NCI-H82 treated with DMSO at 0.1 percent for 48 hours (cell line): ENCODE measurements around the gene AZU1.
"Not testable (repeated sequence)": the region's sequence is repeated elsewhere in the genome, so short reads cannot be mapped to it uniquely, and the experiment has no call there.

Experiments
- DNase-seq: peaks from one replicate; lab custom pipeline; 2025; ENCODE audit not compliant: unreplicated experiment; lab: John Stamatoyannopoulos, UW

AZU1 gene

DNA sequence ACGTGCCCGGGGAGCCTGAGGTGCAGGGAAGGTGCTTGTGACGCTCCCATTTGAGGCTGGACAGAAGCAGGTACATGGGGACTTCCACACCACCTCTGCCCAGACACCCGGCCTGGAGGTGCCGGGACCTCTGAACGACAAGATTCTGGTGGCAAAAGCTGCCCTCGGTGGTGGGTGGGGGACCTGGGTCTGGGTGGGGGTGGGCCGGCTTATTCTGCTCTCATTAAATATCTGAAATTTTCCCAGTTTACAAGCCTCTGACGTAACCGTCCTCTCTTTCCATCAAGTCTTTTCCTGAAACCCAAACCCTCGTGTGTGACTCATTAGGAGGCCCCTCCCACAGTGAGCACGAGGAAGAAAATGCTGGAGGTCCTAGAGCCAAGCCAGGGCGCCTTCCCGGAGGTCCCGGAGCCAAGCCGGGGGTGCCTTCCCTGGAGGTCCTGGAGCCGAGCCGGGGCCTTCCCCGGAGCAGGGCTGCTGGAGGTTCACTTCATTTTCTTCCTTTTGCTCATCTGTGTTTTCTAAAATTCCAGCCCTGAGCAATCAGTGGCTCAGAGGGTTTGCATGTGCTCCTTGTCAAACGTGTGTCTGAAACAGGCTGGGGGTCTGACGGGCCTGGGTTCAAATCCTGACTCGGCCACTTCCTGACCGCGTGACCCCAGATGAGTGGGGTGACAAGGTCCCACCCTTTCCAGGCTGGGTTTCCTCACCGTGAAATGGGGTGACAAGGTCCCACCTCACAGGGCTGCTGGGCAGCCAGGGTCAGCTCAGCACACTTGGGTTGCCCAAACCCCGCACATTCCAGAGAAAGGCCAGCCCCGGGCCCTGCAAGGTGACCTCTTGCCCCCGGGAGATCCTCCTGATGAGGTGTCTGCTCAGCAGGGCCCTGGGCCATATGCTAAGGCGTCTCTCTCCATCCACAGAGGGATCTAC lies 41.9 kb downstream of the AZU1 start:
- no peak for DNase-seq

DNA sequence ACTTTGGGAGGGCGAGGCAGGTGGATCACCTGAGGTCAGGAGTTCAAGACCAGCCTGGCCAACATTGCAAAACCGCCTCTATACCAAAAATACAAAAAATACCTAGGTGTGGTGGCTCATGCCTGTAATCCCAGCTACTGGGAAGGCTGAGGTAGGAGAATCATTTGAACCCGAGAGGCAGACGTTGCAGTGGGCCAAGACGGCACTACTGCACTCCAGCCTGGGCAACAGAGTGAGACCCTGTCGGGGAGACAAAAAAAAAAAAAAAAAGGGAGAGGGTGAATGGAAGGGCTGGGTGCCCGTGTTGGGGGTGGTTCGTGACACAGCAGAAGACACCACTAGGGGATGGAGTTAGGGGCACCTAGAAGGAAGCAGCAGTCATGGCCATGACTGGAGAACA lies 42.7 kb downstream of the AZU1 start:
- DNase-seq = no peak

DNA sequence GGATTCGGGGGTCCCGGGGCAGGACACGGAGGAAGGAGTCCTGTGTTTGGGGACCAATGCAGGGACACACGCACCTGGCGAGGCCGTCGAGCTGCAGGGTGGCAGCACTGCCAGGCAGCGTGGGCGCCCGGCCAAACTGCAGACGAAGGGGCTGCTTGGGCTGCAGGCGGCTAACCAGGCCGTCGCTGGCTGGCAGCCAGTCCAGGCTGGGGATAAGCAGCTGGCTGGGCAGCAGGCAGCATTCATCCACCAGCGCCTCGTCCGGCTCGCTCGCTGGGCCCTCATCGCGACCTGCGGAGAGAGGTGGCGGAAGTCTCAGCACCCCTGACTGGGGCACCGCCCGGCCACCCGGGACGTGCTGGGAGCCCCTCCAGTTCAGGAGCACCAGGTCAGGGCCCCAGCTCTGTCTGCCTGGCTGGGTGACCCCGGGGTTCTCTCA lies 43.3 kb downstream of the AZU1 start:
- DNase-seq = no peak

DNA sequence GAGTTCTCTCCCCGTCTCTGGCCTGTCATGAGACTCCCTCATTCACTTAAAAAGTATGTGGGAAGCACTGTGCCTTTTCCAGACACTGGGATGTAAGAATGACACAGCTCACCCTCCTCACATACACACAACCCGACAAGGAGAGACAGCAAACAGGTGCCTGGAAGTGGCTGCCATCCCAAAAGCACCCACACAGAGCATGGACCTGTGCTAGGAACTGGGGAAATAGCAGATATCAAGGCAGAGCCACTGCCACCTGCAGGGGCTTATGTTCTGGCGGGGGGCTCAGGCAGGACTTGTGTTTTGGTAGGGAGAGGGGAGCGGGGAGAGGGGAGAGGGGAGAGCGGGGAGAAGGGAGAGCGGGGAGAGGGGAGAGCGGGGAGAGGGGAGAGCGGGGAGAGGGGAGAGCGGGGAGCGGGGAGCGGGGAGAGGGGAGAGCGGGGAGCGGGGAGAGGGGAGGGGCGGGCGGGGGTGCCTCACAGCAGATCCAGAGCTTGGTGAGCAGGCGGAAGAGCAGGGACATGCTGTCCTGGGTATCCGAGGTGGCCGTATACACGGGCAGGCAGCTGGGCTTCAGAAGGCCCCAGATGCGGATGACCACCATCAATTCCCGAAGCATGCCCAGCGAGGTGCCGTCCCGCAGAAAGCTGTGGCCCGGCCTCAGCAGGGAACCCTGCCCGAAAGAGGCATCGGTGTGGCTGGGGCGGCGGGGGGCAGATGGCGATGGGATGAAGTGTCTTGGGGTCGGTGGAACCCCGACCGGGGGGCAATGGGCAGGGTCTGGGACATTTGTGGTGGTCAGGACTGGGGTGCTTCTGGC lies 44.0 kb downstream of the AZU1 start:
- DNase-seq = no peak

DNA sequence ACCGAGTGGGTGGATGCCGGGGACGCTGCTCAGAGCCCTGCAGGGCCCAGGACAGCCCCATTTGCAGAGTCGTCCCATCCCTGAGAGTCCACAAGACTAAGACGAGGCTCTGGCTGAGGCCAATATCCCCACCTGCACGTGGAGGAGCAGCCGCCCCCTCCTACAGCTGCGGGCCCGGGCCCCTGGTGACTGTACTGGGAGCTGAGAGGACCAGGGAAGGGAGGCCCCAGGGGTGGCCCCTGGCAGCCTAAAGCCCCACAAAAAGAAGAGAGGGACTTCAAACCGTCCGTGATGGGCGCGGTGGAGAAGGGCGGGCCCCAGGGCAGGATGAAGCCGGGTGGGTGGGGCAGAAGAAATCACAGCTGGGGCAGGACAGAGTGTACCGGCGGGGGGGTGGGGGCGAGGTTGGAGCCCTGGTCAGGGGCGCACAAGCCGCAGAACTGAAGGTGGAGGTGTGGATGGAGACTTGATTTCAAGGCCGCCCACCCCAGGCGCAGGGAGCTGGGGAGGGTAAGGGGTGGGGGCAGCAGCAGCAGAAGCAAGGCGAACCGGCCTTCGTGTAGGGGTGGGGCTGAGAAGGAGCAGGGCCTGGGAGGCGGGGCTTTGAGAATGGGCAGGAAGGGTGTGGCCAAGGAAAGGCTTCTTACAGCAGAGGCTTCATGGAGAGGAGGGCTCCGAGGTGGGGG lies 44.8 kb downstream of the AZU1 start:
- DNase-seq = peak; percentile 58

DNA sequence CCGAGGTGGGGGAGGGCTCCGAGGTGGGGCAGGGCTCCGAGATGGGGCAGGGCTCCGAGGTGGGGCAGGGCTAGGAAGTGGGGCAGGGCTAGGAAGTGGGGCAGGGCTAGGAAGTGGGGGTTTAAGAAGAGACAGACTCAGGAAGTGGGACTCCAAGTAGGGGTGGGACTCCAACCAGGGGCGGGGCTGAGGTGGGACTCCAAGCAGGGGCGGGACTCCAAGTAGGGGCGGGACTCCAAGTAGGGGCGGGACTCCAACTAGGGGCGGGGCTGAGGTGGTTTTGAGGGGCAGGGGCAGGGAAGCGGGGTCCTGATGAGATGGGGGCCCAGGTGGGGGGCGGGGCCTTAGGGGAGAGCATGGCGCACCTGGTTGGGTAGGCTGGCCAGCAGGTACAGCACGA lies 45.4 kb downstream of the AZU1 start:
- peak; percentile 16 for DNase-seq

DNA sequence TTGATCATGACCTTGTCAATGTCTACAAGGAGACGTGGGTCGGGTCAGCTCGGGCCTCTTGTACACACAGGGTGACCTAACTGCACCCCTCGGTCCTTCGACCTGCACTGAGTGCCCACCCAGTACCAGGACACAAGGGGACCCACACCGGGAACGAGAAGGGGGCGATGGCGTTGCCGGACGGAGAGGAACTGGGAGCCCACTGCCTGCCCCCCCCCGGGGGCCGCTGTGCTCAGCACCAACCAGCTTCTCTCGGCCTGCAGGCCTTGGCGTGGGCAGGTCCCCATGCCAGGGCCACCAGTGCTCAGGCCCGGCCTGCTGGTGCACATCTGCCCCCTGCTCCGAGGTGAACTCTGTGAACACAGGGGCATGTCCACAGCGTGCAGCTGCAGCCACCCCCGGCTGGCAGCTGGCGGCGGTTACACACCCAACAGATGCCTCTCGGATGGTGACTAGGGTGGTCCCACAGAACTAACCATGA lies 46.0 kb downstream of the AZU1 start:
- no peak for DNase-seq

DNA sequence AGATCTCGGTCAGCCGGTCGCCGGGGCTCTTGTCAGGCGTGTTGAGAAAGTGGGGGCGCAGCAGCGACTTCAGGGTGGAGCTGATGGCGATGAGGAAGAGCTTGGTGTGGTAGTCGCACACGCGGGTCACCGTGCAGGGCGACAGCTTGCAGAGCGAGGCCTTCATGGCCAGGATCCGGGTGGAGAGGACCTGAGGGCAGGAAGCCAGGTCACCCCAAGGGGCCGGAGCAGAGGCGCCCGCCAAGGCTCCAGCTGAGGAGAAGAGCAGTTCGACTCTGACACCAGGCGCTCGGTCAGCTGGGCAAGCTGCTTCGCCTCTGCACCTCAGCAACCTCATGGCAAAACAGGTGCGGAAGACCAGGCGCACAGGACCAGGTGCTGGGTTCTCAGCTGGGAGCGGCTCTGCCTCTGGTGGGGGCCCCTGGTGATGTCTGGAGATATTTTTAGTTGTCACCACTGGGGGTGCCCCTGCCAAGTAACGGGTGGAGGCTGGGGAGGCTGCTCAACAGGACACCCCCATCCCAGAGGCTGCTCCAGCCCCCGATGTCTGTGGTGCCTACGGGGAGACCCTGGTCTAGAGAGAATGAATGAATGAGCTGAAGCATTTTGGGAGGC lies 47.7 kb downstream of the AZU1 start:
- no peak for DNase-seq

DNA sequence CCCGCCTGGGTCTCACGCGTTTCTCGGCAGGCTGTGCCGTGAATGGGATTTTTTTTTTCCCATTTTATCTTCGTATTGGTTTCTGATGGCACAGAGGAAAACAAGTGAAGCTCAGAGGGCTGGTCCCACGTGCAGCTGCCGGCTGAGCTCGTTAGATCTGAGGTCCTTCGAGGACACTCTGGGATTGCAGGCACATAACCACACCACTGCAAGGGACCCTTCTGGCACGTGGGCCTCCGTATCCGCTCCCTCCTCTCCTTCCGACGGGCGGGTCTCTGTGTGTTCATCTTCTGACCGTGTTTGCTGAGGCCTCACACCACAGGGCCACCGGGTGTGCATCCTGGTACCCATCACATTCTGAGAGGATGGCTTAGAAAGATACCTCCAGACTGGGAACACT lies 48.5 kb downstream of the AZU1 start:
- no peak for DNase-seq

DNA sequence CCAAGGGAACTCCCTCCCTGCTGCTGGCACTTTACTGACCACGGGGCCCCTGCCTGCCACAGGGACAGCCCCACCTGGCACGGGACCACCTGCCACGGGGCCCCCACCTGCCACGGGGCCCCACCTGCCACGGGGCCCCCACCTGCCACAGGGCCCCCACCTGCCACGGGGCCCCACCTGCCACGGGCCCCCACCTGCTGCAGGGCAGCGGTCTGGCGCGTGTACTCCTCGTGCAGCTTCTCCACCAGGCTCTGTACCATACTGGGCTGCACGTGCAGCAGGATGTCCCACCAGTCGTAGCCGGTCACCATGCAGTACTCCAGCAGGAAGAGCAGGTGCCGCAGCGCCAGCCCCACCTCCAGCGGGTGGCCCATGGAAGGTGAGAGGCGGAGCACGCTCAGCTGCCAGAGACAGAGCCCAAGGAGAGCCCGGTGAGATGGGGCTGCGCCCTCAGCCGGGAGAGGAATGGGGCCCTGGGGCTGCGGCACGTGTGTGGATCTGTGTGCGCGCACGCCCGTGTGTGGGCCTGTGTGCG lies 49.2 kb downstream of the AZU1 start:
- DNase-seq = no peak

DNA sequence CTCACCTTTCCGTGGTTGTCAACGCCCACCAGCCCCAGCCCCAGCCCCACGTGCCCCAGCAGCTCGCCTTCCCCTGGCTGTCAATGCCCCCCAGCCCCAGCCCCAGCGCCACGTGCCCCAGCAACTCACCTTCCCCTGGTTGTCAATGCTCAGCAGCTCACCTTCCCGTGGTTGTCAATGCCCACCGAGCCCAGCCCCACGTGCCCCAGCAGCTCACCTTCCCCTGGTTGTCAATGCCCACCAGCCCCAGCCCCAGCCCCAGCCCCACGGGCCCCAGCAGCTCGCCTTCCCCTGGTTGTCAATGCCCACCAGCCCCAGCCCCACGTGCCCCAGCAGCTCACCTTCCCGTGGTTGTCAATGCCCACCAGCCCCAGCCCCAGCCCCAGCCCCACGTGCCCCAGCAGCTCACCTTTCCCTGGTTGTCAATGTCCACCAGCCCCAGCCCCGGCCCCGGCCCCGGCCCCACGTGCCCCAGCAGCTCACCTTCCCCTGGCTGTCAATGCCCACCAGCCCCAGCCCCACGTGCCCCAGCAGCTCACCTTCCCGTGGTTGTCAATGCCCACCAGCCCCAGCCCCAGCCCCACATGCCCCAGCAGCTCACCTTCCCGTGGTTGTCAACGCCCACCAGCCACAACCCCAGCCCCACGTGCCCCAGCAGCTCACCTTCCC lies 50.5 kb downstream of the AZU1 start:
- DNase-seq = not testable (repeated sequence)

DNA sequence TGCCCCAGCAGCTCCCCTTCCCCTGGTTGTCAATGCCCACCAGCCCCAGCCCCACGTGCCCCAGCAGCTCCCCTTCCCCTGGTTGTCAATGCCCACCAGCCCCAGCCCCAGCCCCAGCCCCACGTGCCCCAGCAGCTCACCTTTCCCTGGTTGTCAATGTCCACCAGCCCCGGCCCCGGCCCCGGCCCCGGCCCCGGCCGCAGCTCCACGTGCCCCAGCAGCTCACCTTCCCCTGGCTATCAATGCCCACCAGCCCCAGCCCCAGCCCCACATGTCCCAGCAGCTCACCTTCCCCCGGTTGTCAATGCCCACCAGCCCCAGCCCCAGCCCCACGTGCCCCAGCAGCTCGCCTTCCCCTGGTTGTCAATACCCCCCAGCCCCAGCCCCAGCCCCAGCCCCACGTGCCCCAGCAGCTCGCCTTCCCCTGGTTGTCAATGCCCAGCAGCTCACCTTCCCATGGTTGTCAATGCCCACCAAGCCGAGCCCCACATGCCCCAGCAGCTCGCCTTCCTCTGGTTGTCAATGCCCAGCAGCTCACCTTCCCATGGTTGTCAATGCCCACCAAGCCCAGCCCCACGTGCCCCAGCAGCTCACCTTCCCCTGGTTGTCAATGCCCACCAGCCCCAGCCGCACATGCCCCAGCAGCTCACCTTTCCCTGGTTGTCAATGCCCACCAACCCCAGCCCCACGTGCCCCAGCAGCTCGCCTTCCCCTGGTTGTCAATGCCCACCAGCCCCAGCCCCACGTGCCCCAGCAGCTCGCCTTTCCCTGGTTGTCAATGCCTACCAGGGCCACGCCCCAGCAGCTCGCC lies 51.3 kb downstream of the AZU1 start:
- not testable (repeated sequence) for DNase-seq

DNA sequence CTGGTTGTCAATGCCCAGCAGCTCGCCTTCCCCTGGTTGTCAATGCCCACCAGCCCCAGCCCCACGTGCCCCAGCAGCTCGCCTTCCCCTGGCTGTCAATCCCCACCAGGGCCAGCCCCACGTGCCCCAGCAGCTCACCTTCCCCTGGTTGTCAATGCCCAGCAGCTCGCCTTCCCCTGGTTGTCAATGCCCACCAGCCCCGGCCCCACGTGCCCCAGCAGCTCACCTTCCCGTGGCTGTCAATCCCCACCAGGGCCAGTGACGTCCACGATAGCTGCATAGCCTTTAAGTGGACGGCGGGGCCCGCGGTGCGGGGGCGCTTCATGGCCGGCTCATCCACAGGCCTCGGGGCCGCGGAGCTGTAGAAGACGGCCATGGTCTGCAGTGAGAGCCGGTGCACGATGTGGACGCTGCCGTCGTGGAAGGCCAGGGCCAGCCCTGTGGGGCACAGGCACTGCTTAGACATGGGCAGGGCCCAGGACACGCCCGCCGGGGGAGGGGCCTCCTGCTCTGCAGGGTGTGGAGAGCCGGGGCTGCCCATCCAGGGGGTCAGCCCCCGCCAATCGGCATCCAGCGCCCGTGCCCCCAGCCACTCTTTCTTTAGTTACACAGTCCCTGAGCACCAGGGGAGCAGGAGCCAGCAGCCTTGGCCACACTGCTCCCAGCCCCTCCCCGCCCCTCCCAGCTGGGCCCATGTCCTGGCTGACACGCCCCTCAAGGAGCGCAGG lies 52.2 kb downstream of the AZU1 start:
- no peak for DNase-seq
